ENCODE results near the gene LARP6. TPM values are rescaled to one million over a fixed set of nuclear protein-coding genes. Genes with fewer than 3 reads are reported as not detected.
"Not testable (repeated sequence)": the region's sequence is repeated elsewhere in the genome, so short reads cannot be mapped to it uniquely, and the experiment has no call there.

LARP6 gene
- total RNA-seq, 4 donors from 2014 or later = 10.0 to 20.6 (median 13.9) TPM

- intact Hi-C loops (cut with DNase I; ENCODE audit: low total_unique reads) = no loop called here
- Histone ChIP-seq H3K4me1 (peaks cover 0 to 6% of the 10 kb centered on the region in 2 donors), H3K9me3 (no peaks in the 10 kb centered on the region), H3K27ac (peak overlapping the region in 2 of 4 donors; percentile 38 to 43), H3K4me3 (no peak overlapping the region), H3K36me3 (no peaks in the 10 kb centered on the region), H3K27me3 (no peaks in the 10 kb centered on the region)
- ATAC-seq (no peak), DNase-seq (peak in 1 of 2 donors; percentile 52)
- in situ Hi-C loops (cut with MboI; ENCODE audit: low sequenced_read_pairs in 4 of 4) = no loop called here
- TF ChIP-seq POLR2A (IDR thresholded peaks at IDR 0.05) (no peak), CTCF (IDR thresholded peaks at IDR 0.05 in 4 of 5, conservative IDR thresholded peaks at IDR 0.05 in 1 of 5) (no peak)
Measured at GRCh38 chr15:70859322-70859908, 5.5 kb upstream of the LARP6 start.

- intact Hi-C loops (cut with DNase I; ENCODE audit: low total_unique reads) = not testable (repeated sequence)
- H3K27ac ChIP-seq = peak overlapping the region in 3 of 4 donors; percentile 33 to 43 (median 41)
Measured at GRCh38 chr15:70858614-70859321, 4.8 kb upstream of the LARP6 start.

GRCh38 chr15:70857562-70858285 is 3.8 kb upstream of the LARP6 start:
- H3K27ac ChIP-seq = peak overlapping the region; percentile 46 to 55 (median 53)
- no peaks in the 10 kb centered on the region for H3K36me3 ChIP-seq
- no peak overlapping the region for H3K4me3 ChIP-seq
- no peak for TF ChIP-seq POLR2A (IDR thresholded peaks at IDR 0.05)
- TF ChIP-seq CTCF (IDR thresholded peaks at IDR 0.05 in 4 of 5, conservative IDR thresholded peaks at IDR 0.05 in 1 of 5) = no peak
- no peaks in the 10 kb centered on the region for H3K27me3 ChIP-seq
- in situ Hi-C loops (cut with MboI; ENCODE audit: low sequenced_read_pairs in 4 of 4) = no loop called here
- DNase-seq = no peak
- H3K4me1 ChIP-seq = peaks cover 0 to 9% of the 10 kb centered on the region in 2 donors
- intact Hi-C loops (cut with DNase I; ENCODE audit: low total_unique reads) = no loop called here
- no peak for ATAC-seq
- H3K9me3 ChIP-seq = no peaks in the 10 kb centered on the region

More at GRCh38 chr15:70858614-70859321, 4.8 kb upstream of the LARP6 start:
- in situ Hi-C loops (cut with MboI; ENCODE audit: low sequenced_read_pairs in 4 of 4); H3K36me3 ChIP-seq; ATAC-seq; H3K4me3 ChIP-seq; H3K9me3 ChIP-seq; H3K4me1 ChIP-seq; H3K27me3 ChIP-seq: not testable (repeated sequence)
- peak in 1 of 2 donors; percentile 59 for DNase-seq

- Histone ChIP-seq H3K36me3 (no peaks in the 10 kb centered on the region), H3K4me3 (no peak overlapping the region), H3K27ac (peak overlapping the region; percentile 46 to 71 (median 55)), H3K4me1 (peaks cover 0 to 15% of the 10 kb centered on the region in 2 donors), H3K9me3 (no peaks in the 10 kb centered on the region), H3K27me3 (no peaks in the 10 kb centered on the region)
- ATAC-seq = peak; percentile 62 to 64
- peak; percentile 65 to 80 for DNase-seq
- intact Hi-C loops (cut with DNase I; ENCODE audit: low total_unique reads) = no loop called here
- in situ Hi-C loops (cut with MboI; ENCODE audit: low sequenced_read_pairs in 4 of 4) = no loop called here
- TF ChIP-seq CTCF (IDR thresholded peaks at IDR 0.05 in 4 of 5, conservative IDR thresholded peaks at IDR 0.05 in 1 of 5) (no peak), POLR2A (IDR thresholded peaks at IDR 0.05) (peak in 1 of 2 donors; percentile 42)
Measured at GRCh38 chr15:70856884-70857561, 3.1 kb upstream of the LARP6 start.

Data from gastrocnemius medialis (tissue), 4 donors.